Posterior cingulate gyrus (tissue), 11 donors: ENCODE measurements around the gene SYT7.

Experiments used
- DNase-seq, 10 donors: peaks; one replicate each; pipeline versions ENCODE4 v3.0.0 to v3.0.0-alpha.2; 2020 to 2021; ENCODE audit warnings: mixed read lengths in 3 of 10
- intact Hi-C: fragments of 100-400 bp; cut with DNase I; formaldehyde crosslinking; loops from one replicate; pipeline ENCODE4 v1.15.1; 2023

SYT7 gene

DNA sequence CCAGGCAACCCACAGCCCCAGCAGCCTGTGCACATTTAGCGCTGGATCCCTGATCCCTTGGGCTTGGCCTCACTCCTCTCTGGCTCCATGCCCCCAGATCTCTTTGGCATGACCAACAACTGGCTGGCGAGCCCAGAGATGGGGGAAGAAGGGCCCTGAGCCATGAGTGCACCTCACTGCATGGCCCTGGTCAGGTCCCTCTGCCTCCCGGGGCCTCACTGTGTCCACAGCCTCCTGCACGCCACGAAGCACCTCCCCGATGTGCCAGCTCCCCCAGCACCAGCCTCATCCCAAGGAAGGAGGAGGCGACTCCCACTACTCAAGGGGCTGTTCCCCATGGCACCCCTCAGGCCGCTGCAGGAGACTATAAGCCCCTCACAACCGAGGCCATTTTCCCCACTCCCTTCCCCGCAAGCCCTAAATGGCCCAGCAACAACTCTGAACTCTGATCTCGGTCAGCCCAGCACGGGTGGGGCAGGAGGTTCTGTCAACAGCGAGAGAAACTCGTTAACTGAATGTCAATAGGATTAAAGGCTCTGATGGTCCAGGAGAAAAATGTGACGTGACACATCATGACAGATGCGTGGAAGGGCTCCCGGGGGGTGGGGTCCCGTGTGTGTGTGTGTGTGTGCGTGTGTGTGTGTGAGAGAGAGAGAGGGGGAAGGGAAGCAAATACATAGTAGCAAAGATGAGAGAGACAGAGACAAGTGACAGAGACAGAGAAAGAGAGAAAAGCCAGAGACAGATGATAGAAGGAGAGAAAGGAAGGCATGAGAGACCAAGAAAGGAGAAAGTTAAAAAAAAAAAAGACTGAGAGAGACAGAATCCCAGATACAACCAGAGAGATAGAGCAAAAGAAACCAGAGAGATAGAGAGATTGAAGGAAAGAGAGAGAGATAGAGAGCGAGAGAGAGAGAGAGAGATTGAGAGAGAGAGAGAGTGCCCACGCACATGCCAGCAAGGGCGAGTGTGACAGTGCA lies 28.4 kb upstream of the SYT7 start:
- DNase-seq, result no peak
- intact Hi-C loops, result no loop called here

DNA sequence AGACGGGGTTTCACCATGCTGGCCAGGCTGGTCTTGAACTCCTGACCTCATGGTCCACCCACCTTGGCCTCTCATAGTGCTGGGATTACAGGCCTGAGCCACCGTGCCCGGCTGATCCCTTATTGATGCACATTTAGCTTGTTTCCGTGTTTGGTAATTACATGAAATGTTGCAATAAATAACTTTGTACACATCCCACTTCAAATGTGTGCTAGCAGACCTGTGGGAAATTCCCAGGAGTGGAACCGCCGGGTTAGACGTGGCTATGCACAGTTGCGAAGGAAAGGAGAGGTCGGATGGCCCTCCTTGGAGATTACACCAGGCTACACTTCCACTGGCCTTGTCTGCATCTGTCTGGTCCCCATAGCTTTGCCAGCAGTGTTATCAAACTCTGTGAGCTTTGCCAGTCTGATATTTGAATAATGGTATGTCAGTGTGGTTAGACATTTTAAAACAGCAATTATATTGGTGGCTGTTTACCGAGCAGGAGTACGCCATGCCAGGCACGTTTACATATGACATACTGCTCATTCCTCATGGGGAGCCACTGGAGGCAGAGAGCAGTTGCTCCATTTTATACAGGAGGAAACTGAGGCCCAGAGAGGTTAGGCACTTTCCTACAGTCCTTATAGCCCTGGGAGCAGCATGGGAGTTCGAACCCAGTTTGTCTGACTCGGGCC lies 27.2 kb upstream of the SYT7 start:
- intact Hi-C loops, result no loop called here
- no peak for DNase-seq

DNA sequence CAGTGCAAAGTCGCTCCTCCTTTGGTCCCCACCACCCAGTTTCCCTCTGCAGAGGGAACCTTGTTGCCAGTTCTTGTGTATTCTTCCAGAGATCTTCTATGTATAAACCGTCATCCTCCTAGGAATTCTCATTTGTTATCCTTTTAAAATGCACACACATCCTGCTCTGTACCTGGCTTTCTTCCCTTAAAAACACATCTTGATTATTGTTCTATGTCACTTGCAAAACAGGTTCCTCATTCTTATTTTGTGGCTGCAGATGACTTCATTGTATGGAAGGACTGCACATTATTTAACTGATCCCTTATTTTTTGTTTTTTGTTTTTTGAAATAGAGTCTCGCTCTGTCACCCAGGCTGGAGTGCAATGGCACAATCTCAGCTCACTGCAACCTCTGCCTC lies 26.6 kb upstream of the SYT7 start:
- DNase-seq, result no peak
- intact Hi-C loops, result no loop called here

DNA sequence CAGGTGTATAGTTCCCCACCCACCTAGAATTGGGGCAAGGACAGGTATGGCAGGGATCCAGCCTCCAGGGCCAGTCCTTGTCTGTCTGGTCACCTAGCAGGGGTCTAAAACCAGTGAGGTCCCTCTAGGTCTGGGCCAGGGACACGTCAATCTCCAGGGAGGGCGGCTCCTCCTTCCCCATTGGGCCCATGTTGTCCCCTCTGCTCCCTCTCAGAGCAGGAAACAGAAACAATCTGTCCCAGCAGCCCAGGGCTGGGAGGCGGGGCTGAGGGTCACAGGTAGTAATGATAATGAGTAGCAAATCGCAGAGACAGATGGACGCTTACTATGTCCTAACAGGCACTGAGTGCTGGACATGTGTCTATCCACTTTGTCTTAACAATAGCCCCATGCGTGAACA lies 22.8 kb upstream of the SYT7 start:
- intact Hi-C loops, result no loop called here
- DNase-seq, result no peak

DNA sequence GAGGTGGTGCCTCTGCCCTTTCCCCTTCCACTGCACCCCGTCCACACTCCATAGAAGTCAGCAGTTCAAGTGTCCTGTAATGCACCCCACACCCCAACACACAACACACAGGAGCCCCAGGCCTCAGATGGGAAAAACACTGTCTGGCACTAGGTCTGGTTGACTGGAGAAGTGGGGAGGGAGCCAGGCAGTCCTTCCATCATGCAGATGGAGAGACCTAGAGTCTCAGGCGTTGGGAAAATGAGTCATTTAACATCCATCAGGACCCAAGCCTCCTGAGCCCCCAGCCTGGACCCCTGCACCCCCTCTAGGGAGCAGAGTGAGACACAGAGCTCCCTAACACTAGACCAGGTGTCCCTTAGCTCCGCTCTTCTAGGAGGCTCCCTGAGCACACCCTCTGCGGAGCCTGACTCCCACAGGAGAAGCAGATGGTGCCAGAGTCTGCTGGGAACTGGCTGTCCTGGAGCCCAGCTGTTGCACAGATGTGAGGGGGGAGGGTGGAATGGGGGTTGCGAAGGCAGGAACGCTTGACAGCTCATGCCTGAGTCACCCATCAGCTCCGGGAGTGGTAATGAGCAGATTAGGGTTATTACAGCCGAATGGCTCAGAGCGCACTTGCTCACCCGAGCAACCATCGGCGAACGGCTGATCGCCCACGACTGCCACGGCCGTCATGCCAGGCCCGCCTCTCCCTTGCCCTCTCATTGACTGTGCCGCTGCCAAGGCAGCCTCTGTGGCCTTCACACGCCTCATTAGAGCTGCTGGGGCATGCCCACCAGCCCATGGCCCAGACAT lies 22.1 kb upstream of the SYT7 start:
- intact Hi-C loops, result no loop called here
- DNase-seq, result peak in 8 of 10 donors; percentile 38 to 94 (median 64)

DNA sequence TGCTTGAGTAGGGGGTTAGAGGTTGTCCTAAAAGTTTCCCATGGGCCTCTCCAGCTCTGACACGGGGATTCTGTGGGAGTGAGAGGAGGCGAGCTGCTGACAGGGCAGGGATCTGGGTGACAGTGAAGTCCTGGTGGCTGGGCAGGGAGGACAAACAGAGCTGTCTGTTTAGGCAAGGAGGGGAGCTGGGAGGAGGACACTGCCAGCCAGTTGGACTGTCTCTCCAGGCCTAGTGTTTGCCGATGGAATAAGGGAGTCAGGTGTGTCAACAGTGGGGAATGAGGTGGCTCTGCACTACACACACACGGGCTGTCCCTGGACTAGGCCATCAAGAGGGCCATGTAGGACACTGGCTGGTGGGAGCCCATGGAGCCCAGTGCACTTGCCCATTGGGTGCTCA lies 20.6 kb upstream of the SYT7 start:
- no peak for DNase-seq
- intact Hi-C loops, result no loop called here

DNA sequence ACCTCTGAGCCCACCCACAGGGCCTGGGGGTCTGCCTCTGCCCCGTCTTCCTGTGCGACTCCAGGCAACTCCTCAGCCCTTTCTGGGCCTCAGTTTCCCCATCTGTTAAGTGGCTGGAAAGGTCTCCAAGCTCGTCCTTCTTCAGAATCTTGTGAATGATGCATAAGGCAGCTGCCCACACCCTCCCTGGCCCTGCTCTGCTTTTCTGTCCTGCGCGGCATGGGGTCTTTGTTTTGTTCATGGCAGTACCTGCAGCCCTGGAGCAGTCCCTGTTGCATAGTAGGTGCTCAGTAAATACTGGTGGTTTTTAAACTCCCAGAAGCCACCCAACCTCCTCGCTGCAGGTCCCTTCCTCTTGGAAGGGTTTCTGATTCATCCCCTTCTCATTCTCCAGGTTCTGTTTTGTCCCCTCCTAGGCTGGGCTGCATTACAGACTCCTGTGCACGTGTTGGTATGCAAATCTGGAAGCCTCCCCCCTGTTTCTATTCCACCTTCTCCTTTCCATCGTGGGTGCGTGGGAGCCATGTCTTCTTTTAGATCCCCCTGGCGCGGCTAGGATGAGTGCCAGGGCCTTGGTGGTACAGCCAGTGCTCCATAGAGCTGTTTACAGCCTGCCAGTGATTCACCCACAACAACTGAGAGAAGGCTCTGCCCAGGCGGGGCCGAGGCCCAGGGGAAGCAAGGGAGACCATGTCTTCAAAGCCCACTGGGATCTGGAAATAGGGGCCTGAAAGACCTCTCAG lies 19.3 kb upstream of the SYT7 start:
- intact Hi-C loops, result no loop called here
- peak in 9 of 10 donors; percentile 23 to 96 (median 77) for DNase-seq

DNA sequence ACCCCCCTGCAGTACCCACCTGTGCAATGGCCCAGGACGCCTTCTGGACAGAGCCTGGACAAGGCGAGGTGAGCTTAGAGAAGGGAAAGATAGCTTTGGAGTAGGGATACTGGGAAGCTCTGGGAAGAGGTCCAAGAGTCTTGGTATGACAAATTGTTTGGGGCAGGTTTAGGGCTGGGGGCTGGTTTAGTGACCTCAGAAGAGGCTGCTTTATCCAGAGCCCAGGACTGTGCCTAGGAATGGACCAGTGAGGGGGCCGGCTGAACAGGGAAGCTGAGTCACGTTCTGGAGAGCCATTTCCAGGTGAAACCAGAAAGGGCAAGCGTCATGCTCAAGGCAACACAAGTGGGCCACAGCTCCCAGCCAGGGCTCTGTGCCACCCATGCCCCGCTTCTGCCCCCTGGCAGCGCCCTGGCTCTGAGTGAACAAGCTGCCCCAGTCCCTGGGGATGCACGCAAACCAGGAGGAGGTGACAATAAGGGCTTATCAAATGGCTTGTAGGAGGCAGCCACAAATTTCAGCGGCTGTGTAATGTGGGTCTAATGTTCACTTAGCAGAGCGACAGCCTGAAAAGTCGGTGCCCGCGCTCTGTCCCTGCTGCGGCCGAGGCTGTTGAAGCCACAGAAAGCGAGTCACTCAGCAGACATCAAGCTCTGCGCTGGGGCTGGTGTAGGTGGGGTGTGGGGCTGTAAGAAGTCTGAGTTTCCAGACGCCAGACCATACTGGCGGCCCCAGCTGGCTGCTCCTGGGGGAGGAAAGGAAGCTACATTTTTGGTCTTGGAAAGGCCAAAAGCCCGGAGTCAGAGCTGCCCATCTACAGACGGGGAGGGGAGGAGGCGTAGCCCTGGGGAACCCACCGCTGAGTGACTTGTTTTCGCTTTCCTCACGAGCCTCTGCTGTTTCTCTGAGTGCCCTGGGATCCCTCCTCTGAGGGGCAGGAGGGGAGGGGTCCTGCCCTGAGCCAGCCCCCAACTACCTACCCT lies 18.3 kb upstream of the SYT7 start:
- intact Hi-C loops, result no loop called here
- peak in 3 of 10 donors; percentile 42 to 90 (median 62) for DNase-seq

DNA sequence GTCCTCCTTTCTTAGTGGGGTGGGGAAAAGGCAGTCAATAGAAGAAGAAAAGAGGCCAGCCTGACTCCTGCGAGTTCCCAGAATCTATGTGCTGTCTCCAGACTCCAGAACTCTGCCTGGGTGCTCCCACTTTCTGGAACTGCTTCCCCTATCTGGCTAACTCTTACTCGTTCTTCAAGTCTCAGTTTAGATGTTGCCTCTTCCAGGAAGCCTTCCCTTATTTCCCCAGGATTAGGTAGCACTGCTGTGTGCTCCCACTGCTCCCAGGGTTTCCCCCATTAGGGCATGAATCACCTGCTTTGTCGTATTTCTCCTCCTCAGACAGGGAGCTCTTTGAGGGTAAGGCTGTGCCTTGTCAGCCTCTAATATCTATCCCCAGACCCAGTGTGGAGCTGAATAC lies 17.5 kb upstream of the SYT7 start:
- no peak for DNase-seq
- intact Hi-C loops, result no loop called here

DNA sequence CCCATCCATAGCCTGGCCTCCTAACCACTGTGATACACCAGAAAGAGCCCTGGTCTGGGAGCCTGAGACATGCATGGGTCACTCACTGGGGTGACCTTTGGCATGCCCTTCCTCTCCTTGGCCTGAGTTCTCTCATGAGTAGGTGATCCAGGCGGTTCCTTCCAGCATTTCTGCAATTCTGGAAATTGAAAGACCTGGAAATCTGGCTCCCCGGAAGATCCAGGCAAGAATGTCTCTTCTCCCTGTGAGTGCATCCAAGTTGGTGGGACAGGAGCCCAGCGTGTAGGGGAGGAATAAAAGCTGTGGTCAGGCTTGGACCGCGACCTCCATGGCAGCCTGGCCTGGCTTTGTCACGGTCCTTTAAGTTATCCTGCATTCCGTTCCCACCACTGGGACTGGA lies 16.1 kb upstream of the SYT7 start:
- intact Hi-C loops, result no loop called here
- no peak for DNase-seq

DNA sequence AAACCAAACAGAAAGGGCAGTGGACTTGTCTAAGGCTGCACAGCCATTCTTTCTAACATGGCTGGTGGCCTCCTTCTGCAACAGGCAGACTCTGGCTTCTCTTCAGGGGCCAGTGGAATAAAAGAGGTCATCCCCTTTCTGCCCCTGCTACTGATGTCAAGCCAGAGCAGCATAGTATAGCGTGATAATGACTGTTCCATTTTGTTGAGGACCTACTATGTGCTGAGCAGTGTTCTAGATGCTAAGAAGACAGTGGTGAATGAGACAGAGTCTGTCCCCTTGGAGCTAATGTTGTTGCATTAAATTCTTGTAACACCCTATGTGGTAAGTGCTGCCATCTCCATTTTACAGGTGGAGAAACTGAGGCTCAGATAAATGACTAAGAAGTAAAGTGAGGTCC lies 15.7 kb upstream of the SYT7 start:
- intact Hi-C loops, result no loop called here
- no peak for DNase-seq

DNA sequence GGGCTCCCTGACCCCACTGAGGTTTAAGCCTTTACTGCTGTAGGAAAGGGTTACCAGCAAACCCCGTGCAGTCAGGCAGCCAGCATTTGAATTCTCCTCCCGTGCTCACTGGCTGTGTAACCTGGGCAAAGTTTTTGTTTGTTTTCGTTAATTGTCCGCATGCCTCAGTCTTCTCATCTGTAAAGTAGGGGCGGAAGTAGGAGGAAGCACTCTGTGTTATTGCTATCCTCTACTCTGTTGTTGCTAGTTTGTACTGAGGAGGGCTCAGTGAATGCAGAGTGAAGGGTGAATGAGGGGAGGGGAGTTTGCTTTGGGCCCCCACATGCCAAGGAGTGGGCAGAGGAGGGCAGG lies 14.0 kb upstream of the SYT7 start:
- no peak for DNase-seq
- intact Hi-C loops, result no loop called here

DNA sequence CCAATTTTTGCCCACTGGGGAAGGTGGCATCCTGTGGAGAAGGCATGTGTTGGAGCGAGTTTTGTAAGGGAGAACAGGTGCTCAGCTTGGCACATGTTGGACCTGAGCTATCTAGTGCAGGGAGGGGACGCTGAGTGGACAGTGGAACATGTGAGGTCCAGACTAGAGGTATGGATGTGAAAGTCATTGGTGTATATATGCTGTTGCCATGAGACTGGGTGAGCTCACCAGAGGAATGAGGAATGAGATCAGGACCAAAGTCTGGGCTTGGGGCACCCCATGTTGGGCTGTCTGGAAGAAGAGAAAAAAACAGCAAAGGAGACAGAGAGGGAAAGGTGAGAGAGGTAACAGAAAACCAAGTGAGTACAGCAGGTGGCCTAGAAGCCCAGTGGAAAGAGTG lies 12.3 kb upstream of the SYT7 start:
- intact Hi-C loops, result no loop called here
- no peak for DNase-seq

DNA sequence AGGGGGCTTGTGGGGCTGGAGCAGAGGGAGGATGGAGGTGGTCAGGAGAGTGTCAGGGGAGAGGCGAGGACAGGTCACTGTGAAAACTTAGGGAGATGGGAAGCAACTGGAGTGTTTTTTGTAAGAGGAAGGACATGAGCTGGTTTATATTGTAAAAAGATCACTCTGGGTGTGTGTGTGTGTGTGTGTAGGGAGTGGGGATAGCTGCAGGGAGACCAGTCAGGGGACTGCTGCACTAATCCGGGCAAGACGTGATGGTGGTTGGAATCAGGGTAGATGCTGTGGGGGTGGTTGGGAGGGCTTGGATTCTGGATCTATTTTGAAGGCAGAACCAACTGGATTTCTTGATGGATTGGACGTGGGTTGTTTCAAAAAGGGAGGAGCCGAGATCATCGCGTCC lies 11.3 kb upstream of the SYT7 start:
- intact Hi-C loops, result no loop called here
- no peak for DNase-seq

DNA sequence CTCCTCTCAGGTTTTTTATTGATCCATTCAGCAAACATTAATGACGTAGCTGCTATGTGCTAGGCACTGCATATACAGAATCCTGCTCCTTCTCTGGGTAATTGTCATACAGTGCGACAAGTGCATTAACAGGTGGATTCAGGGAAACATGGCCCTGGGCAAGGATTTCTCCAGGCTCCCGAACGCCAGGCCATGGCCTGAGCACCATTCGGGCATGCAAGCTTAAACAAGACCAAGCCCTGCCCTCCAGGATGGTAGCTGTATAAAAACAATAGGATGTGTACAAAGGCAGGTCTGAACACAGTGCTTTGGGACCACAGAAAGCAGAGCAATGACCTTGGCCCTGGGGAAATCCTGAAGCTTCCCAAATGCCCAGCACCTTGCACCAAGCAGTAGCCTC lies 9.1 kb upstream of the SYT7 start:
- intact Hi-C loops, result no loop called here
- no peak for DNase-seq

DNA sequence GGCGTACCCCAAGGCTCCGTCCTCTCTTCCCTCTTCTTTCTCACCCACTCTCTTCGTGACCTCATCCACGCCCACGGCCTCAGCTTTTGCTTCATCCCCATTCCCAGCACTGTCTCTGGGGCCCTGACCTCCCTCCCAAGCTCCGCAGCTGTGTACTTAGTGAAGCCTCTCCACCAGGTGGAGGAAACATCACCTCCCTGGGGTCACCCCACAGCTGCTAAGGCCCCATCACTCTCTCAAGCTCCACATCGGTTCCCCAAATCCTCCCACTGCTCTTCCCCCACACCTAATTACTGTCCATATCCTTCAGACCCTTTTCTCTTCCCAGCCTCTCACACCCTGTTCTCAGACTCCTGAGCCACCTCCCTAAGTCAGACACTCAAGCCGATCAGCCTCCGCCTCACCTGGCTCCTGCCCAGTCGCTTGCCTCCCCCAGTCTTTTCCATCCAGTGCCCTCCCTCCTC lies 7.9 kb upstream of the SYT7 start:
- peak in 1 of 10 donors; percentile 85 for DNase-seq
- intact Hi-C loops, result no loop called here

DNA sequence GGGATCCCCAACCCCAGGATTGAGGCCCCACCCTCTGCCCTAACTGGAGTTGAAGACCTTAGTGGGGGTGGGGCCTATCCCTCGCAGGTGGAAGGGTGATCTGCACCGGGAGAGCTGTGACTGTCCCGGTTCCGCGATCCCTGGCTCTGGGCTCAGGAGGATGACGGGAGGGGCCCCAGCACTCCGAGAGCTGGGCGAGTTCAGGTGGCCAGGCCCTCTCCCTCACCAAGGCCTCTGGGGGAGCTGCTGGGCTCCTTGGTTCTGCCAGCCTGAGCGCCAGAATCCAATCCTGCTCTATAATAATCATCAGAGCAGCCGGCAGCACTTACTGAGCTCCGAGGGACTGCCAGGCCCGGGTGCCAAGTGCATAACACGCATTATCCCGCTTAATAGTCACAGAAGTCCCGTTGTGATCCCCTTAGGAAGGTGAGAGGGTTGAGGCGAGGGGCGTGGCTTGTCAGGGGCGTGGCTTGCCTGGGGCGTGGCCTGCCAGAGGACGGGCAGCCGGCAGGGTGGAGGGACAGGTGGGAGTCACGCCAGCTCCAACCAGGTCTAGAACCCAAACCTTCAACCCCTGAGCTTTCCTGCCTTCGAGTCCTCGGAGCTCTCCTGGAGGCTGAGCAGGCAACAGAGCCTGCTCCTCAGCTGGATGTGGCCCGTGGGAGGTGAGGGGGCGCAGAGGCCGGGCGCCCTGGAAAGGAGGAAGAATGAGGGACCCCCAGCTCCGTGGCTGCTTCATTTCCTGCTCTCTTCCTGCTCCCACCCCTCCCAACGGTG lies 7.3 kb upstream of the SYT7 start:
- peak in 2 of 10 donors; percentile 87 to 90 for DNase-seq
- intact Hi-C loops, result no loop called here

DNA sequence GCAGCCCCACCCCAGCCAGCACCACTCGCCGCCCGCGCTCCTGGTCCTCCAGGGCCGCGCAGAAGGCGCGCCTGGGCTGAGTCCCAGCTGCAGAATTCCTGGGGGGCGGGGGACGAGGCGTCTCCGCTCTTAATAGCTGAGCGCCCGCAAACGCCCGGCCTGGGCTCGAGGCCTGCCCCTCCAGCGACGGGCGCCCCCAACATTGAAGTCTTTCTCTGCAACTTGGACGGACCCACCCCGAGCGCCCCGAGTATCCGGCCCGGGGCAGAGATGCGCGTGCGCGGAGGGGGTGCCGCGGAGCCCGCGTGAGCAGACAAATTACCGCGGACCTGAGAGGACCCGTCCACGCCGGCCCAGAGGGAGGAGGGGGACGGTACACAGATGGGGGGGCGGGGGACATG lies 6.7 kb upstream of the SYT7 start:
- intact Hi-C loops, result no loop called here
- DNase-seq, result peak in 3 of 10 donors; percentile 53 to 89 (median 87)
